A549 (cell line): Measurements from ENCODE around the gene FOXP1.

ENCODE experiments used
- CTCF ChIP-seq: fragments of >200 bp; sonication (Bioruptor Twin); formaldehyde crosslinking; IDR thresholded peaks from 3 replicates; pipeline ENCODE4 v1.5.1; 2016
- POLR2A ChIP-seq: IDR thresholded peaks from 2 replicates; pipeline ENCODE4 v1.6.1; 2012; ENCODE audit warnings: mild to moderate bottlenecking, low read length
- TF ChIP-seq, protein P1 (sequence below): fragments of 250-450 bp; sonication (Bioruptor Pico); IDR thresholded peaks from 2 replicates; pipeline ENCODE4 v1.5.0; 2021; ENCODE audit warnings: mild to moderate bottlenecking, moderate library complexity, borderline replicate concordance
- TF ChIP-seq, protein P2 (sequence below): fragments of 150-350 bp; IDR thresholded peaks from 2 replicates; pipeline ENCODE4 v1.6.1; 2014; ENCODE audit warnings: low read depth, mild to moderate bottlenecking, low read length

GRCh38 chr3:71042759-71043158 lies 540.8 kb downstream of the FOXP1 start:
- no peak for TF ChIP-seq POLR2A
- no peak for TF ChIP-seq CTCF
- TF ChIP-seq, protein P1, sequence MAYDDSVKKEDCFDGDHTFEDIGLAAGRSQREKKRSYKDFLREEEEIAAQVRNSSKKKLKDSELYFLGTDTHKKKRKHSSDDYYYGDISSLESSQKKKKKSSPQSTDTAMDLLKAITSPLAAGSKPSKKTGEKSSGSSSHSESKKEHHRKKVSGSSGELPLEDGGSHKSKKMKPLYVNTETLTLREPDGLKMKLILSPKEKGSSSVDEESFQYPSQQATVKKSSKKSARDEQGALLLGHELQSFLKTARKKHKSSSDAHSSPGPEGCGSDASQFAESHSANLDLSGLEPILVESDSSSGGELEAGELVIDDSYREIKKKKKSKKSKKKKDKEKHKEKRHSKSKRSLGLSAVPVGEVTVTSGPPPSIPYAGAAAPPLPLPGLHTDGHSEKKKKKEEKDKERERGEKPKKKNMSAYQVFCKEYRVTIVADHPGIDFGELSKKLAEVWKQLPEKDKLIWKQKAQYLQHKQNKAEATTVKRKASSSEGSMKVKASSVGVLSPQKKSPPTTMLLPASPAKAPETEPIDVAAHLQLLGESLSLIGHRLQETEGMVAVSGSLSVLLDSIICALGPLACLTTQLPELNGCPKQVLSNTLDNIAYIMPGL (CRISPR knock-in tag), result no peak
- TF ChIP-seq, protein P2, sequence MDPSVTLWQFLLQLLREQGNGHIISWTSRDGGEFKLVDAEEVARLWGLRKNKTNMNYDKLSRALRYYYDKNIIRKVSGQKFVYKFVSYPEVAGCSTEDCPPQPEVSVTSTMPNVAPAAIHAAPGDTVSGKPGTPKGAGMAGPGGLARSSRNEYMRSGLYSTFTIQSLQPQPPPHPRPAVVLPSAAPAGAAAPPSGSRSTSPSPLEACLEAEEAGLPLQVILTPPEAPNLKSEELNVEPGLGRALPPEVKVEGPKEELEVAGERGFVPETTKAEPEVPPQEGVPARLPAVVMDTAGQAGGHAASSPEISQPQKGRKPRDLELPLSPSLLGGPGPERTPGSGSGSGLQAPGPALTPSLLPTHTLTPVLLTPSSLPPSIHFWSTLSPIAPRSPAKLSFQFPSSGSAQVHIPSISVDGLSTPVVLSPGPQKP, result no peak
